SK-N-MC (cell line): ENCODE measurements around the gene METTL1.

ENCODE experiments used
- DNase-seq: peaks from one replicate; pipeline ENCODE4 v3.0.0-alpha.2; 2011; ENCODE audit warnings: low read depth, low spot score
- H3K27ac ChIP-seq: fragments of 200-600 bp; sonication (generic); 2 replicates; pipeline ENCODE4 v1.5.1; 2016; ENCODE audit warnings: mixed run types
- H3K36me3 ChIP-seq: fragments of 200-600 bp; sonication (generic); 2 replicates; pipeline ENCODE4 v1.6.1; 2017; ENCODE audit warnings: antibody characterized with exemption, low read length, mixed read lengths; ENCODE audit not compliant: insufficient read depth
- H3K4me3 ChIP-seq: fragments of 200-600 bp; sonication (generic); 2 replicates; pipeline ENCODE4 v1.5.1; 2016
- H3K9ac ChIP-seq: fragments of 200-600 bp; sonication (generic); 2 replicates; pipeline ENCODE4 v1.8.0; 2017; ENCODE audit warnings: mixed run types, mixed read lengths; ENCODE audit not compliant: insufficient read length
- H3K9me3 ChIP-seq: fragments of 200-600 bp; sonication (generic); 2 replicates; pipeline ENCODE4 v1.6.1; 2017; ENCODE audit warnings: low read depth, mild to moderate bottlenecking, antibody characterized with exemption, low read length, moderate library complexity, mixed read lengths
- EZH2 ChIP-seq: fragments of 200-600 bp; sonication (generic); IDR thresholded peaks from one replicate; pipeline ENCODE4 v1.6.1; 2017; ENCODE audit warnings: antibody characterized with exemption
- FOXP2 ChIP-seq: optimal IDR thresholded peaks from 2 replicates; pipeline ENCODE3; 2011; ENCODE audit warnings: mild to moderate bottlenecking, moderate library complexity; ENCODE audit not compliant: insufficient read depth; ENCODE audit errors: extremely low read length, control extremely low read depth
- POLR2AphosphoS5 ChIP-seq: IDR thresholded peaks from 2 replicates; pipeline ENCODE4 v1.6.1; 2012; ENCODE audit warnings: mild to moderate bottlenecking, low read depth, low read length, borderline replicate concordance

METTL1 gene

GRCh38 chr12:57813971-57814772, 42.3 kb upstream of the METTL1 start:
- H3K36me3 ChIP-seq, result no peaks in the 10 kb centered on the region
- H3K27ac ChIP-seq, result no peak overlapping the region
- no peak overlapping the region for H3K9ac ChIP-seq
- TF ChIP-seq EZH2, result no peak
- no peak for DNase-seq
- H3K4me3 ChIP-seq, result no peak overlapping the region
- no peaks in the 10 kb centered on the region for H3K9me3 ChIP-seq

- no peak overlapping the region for H3K4me3 ChIP-seq
- H3K9me3 ChIP-seq, result no peaks in the 10 kb centered on the region
- H3K27ac ChIP-seq, result no peak overlapping the region
- DNase-seq, result no peak
- H3K9ac ChIP-seq, result no peak overlapping the region
- H3K36me3 ChIP-seq, result no peaks in the 10 kb centered on the region
- TF ChIP-seq EZH2, result no peak
- TF ChIP-seq POLR2AphosphoS5, result no peak
- no peak for TF ChIP-seq FOXP2
Measured at GRCh38 chr12:57813111-57813970, 41.4 kb upstream of the METTL1 start.

GRCh38 chr12:57811028-57811755, 39.3 kb upstream of the METTL1 start:
- no peaks in the 10 kb centered on the region for H3K9me3 ChIP-seq
- H3K9ac ChIP-seq, result no peak overlapping the region
- no peak for TF ChIP-seq EZH2
- no peak for TF ChIP-seq FOXP2
- TF ChIP-seq POLR2AphosphoS5, result no peak
- no peaks in the 10 kb centered on the region; the same call in 1 of the 2 replicates for H3K36me3 ChIP-seq
- H3K27ac ChIP-seq, result no peak overlapping the region
- no peak overlapping the region for H3K4me3 ChIP-seq
- no peak for DNase-seq

DNA sequence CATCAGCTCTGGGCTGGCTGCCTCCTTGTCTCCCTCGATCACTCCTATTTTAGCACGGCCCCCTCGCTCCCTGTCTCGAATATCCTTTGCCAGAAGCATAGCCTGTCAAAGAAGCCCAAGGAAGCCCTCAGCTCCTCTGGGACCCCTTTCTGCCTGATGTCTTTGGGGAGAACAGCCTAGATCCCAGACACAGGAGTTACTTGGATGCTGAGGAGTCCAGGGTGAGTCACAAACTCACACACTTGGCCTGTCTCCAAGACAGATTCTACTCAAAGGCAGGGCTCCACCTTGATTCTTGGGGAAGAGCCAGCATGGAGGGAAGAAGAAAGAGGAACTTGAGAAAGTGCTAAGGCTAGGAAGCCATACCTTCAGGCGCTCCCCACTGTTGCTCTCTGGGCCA, 38.5 kb upstream of the METTL1 start:
- Histone ChIP-seq H3K9ac (no peak overlapping the region), H3K36me3 (no peaks in the 10 kb centered on the region; the same call in 1 of the 2 replicates), H3K27ac (no peak overlapping the region), H3K4me3 (no peak overlapping the region), H3K9me3 (no peaks in the 10 kb centered on the region)
- DNase-seq, result no peak
- TF ChIP-seq EZH2 (no peak), FOXP2 (no peak), POLR2AphosphoS5 (no peak)

DNA sequence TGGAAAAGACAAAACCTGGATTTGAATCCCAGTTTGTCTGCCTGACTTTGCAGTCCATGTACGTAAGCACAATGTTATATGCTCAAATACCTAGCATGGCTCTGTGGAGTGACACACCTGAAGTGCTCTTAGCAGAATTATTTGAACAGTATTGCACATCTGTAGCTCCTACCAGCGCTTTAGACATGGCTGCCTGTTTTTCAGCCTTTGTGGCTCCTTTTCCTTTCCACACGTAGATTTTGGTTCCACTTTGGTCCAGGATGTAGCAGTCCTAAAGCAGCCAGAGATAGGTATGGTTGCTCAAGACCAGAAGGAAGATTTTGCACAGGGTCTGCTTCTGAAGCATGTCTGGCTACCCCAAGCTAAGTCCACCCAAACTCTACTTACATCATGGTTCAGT, 37.5 kb upstream of the METTL1 start:
- no peak overlapping the region for H3K4me3 ChIP-seq
- no peaks in the 10 kb centered on the region; the same call in 1 of the 2 replicates for H3K36me3 ChIP-seq
- no peak for TF ChIP-seq EZH2
- no peak for TF ChIP-seq POLR2AphosphoS5
- no peak for TF ChIP-seq FOXP2
- H3K27ac ChIP-seq, result no peak overlapping the region
- no peaks in the 10 kb centered on the region for H3K9me3 ChIP-seq
- H3K9ac ChIP-seq, result no peak overlapping the region
- no peak for DNase-seq

DNA sequence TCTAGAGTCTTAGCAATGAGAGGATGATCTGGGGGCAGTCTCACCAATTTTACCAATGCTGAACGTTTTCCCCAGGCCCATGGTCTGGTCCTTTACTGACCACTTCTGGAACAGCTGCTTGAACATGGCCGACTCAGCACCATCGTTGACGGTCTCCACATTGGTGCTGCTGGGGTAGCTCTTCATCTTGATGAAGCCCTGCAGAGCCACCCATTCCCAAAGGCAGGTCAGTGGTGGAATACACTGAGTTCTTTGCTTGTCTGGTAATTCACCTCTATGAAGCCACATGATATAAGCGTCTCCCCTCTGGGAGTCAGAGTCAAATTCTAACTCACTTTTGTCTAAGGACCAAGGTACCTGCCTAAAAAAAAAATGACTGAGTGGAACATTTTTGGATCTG, 36.4 kb upstream of the METTL1 start:
- DNase-seq, result no peak
- H3K9me3 ChIP-seq, result no peaks in the 10 kb centered on the region
- no peak overlapping the region for H3K27ac ChIP-seq
- no peak overlapping the region for H3K4me3 ChIP-seq
- no peak overlapping the region for H3K9ac ChIP-seq
- TF ChIP-seq FOXP2 (no peak), POLR2AphosphoS5 (no peak), EZH2 (no peak)
- H3K36me3 ChIP-seq, result no peaks in the 10 kb centered on the region; the same call in 1 of the 2 replicates

DNA sequence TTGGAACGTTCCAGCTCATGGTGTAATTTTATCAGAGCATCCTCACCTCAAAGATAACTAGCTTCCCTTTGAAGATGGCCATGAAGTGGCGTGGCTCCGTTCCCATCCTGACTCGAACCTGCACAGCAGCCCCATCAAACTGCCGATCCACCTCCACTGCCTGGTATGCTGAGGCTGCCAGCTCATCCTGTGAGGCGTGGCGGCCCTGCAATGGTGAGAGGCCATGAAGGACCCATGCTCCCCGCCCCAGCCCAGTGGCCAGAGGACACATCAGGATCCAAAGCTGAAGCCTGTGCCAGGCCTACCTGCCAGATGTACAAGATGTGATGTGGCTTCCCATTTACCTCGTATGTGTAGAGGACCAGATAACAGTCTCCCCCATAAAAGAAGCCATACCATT, 35.4 kb upstream of the METTL1 start:
- Histone ChIP-seq H3K36me3 (peaks cover 7% of the 10 kb centered on the region), H3K9ac (no peak overlapping the region), H3K4me3 (no peak overlapping the region), H3K27ac (no peak overlapping the region), H3K9me3 (no peaks in the 10 kb centered on the region)
- TF ChIP-seq FOXP2, result no peak
- no peak for TF ChIP-seq EZH2
- no peak for TF ChIP-seq POLR2AphosphoS5
- no peak for DNase-seq

DNA sequence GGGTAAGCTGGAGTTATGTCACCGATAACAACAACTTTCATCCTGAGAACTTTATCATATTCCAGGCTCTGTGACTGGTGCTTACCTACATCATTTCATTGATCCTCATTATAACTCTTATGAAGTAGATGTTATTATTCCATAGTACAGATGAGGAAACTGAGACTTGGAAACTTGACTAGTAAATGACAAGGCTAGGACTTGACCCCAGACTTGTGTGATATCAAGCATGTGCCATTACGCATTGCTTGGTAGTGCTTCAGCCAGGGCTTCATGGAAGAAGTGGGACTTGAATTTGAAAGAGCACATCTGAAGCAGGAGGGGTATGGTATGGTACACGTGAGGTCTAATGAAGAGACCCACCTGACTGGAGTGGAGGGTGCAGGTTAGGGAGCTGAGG, 34.8 kb upstream of the METTL1 start:
- no peak overlapping the region for H3K27ac ChIP-seq
- peaks cover 7% of the 10 kb centered on the region for H3K36me3 ChIP-seq
- no peak overlapping the region for H3K9ac ChIP-seq
- H3K4me3 ChIP-seq, result no peak overlapping the region
- no peaks in the 10 kb centered on the region for H3K9me3 ChIP-seq
- no peak for TF ChIP-seq EZH2
- TF ChIP-seq FOXP2, result no peak
- TF ChIP-seq POLR2AphosphoS5, result no peak
- no peak for DNase-seq
